H1 (cell line): ENCODE results near the gene COPS2. TPM values are rescaled to one million over a fixed set of nuclear protein-coding genes. Genes with fewer than 3 reads are reported as not detected.
A peak's percentile ranks its signal among the peaks of the same experiment; 100 is the strongest.

Source experiments
- CEBPB ChIP-seq: IDR thresholded peaks from 2 replicates; pipeline ENCODE4 v1.6.1; 2012; ENCODE audit warnings: low read depth, low read length
- CHD2 ChIP-seq: IDR thresholded peaks from 2 replicates; pipeline ENCODE4 v1.6.1; 2012; ENCODE audit warnings: low read length, improper control_type of control experiment
- KDM5A ChIP-seq: fragments of 200-600 bp; IDR thresholded peaks from 2 replicates; pipeline ENCODE4 v1.7.1; 2012; ENCODE audit warnings: mild to moderate bottlenecking, low read length, inconsistent platforms, mixed read lengths
- MAX ChIP-seq: IDR thresholded peaks from 2 replicates; pipeline ENCODE4 v1.6.1; 2012; ENCODE audit warnings: inconsistent platforms
- SIN3A ChIP-seq, 2 experiments: IDR thresholded peaks in 1 of 2; conservative IDR thresholded peaks in 1 of 2; 2 replicates each; pipeline ENCODE4 v1.6.1; 2011 to 2012; ENCODE audit warnings: low read length in 2 of 2, improper control_type of control experiment in 1 of 2, low read depth in 1 of 2, mild to moderate bottlenecking in 1 of 2
- TAF1 ChIP-seq: IDR thresholded peaks from 2 replicates; pipeline ENCODE4 v1.6.1; 2011; ENCODE audit warnings: mild to moderate bottlenecking, low read depth, low read length
- polyA plus RNA-seq, 7 experiments: library from polyadenylated mRNA; depleted of rRNA in 3 of 7; stranded (reverse) in 5 of 7; unstranded in 2 of 7; fragments of >200 nt in 5 of 7; fragments of 200-250 nt in 2 of 7; gene quantifications; 1 replicate in 5 of 7; 2 replicates in 1 of 7; 4 replicates in 1 of 7; pipeline versions ENCODE4 v1.2.1 to v1.2.3, GENCODE V29; 2011 to 2013; ENCODE audit warnings: missing spikeins in 2 of 7, mixed read lengths in 2 of 7
- total RNA-seq: library from RNA; stranded (reverse); fragmentation: NEBNext Ultra II Directional; extraction: Animal tissue kit (Norgen Biotek cat#: 25700); gene quantifications from 2 replicates; pipeline ENCODE4 v1.2.1, GENCODE V29; 2021

COPS2 gene
- total and polyA plus RNA-seq, 2 of the 8 experiments (the other 6 are each of a cell fraction or from before 2014, with no cell fraction given) = 17.7 to 85.1 TPM

- no peak for TF ChIP-seq SIN3A (conservative IDR thresholded peaks at IDR 0.05 in 1 of 2, IDR thresholded peaks at IDR 0.05 in 1 of 2; ENCODE audit: low read depth in 1 of 2, low read length in 2 of 2)
- TF ChIP-seq KDM5A = 0 out of 2 replicates have a peak, but pooled peaks have one; percentile 5
- TF ChIP-seq MAX = no peak
- no peak for TF ChIP-seq CEBPB
- no peak for TF ChIP-seq CHD2
- TF ChIP-seq TAF1 = no peak
- TF ChIP-seq, all 59 proteins: peak for 5
Observed at GRCh38 chr15:49155834-49156627, 632 bp upstream of the COPS2 start (continued).
